ENCODE measurements around the gene GNAT2.

Gene GNAT2

GRCh38 chr1:109632671-109633346 lies 13.4 kb upstream of the GNAT2 start:
- Histone ChIP-seq H3K27ac (ENCODE audit: low read depth, low read length, severe bottlenecking) (no peak overlapping the region), H3K36me3 (ENCODE audit: control insufficient read depth, insufficient read depth, low read length) (peaks cover 47% of the 10 kb centered on the region), H3K4me3 (ENCODE audit: extremely low read depth, insufficient read depth, low read length, poor library complexity, severe bottlenecking) (no peak overlapping the region), H3K4me1 (ENCODE audit: control insufficient read depth, insufficient read depth, low read length, poor library complexity, severe bottlenecking) (peaks cover 9% of the 10 kb centered on the region), H3K9me3 (ENCODE audit: control insufficient read depth, low read length) (no peaks in the 10 kb centered on the region)
- 66 to 90% methylated on average over 2 to 4 of the region's 5 CpGs for WGBS, 2 experiments (ENCODE audit: insufficient coverage in 2 of 2)

GRCh38 chr1:109631513-109632505 lies 12.4 kb upstream of the GNAT2 start:
- H3K4me1 ChIP-seq (ENCODE audit: control insufficient read depth, insufficient read depth, low read length, poor library complexity, severe bottlenecking), result peaks cover 9% of the 10 kb centered on the region
- no peak overlapping the region for H3K4me3 ChIP-seq (ENCODE audit: extremely low read depth, insufficient read depth, low read length, poor library complexity, severe bottlenecking)
- no peak overlapping the region for H3K27ac ChIP-seq (ENCODE audit: low read depth, low read length, severe bottlenecking)
- no peaks in the 10 kb centered on the region for H3K9me3 ChIP-seq (ENCODE audit: control insufficient read depth, low read length)
- 84 to 95% methylated on average over 7 to 15 of the region's 16 CpGs for WGBS, 2 experiments (ENCODE audit: insufficient coverage in 2 of 2)
- peaks cover 57% of the 10 kb centered on the region for H3K36me3 ChIP-seq (ENCODE audit: control insufficient read depth, insufficient read depth, low read length)

DNA sequence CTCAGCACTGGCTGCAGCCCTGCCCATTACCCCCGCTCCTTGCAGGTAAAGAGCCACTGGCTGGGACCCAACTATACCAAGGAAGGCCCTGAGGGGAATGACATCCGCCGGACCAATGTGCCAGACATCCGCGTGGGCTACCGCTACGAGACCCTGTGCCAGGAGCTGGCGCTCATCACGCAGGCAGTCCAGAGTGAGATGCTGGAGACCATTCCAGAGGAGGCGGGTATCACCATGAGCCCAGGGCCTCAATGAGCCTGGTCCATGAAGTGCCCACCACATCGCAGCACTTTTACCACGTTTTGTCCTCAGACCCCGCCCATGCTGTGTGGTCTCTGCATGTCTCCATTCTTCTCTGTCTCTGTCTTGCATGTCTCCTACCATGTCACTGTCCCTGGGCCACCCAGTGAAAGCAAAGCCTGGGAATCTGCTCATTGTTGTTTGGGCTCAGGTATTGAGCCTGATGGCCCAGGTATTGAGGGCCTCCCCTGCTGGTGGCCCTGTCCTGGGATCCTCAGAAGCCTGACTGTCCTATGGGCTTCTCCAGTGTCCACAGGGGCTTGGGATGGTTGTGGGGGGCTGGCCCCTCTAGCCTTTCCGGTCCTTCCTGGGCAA lies 11.6 kb upstream of the GNAT2 start:
- H3K4me1 ChIP-seq (ENCODE audit: control insufficient read depth, insufficient read depth, low read length, poor library complexity, severe bottlenecking), result peaks cover 3% of the 10 kb centered on the region
- H3K4me3 ChIP-seq (ENCODE audit: extremely low read depth, insufficient read depth, low read length, poor library complexity, severe bottlenecking), result no peak overlapping the region
- 93 to 96% methylated on average over 12 to 14 of the region's 14 CpGs for WGBS, 2 experiments (ENCODE audit: insufficient coverage in 2 of 2)
- no peak overlapping the region for H3K27ac ChIP-seq (ENCODE audit: low read depth, low read length, severe bottlenecking)
- peaks cover 65% of the 10 kb centered on the region for H3K36me3 ChIP-seq (ENCODE audit: control insufficient read depth, insufficient read depth, low read length)
- no peaks in the 10 kb centered on the region for H3K9me3 ChIP-seq (ENCODE audit: control insufficient read depth, low read length)

GRCh38 chr1:109630081-109630897 lies 10.9 kb upstream of the GNAT2 start:
- WGBS, 2 experiments (ENCODE audit: insufficient coverage in 2 of 2), result 94 to 96% methylated on average over 16 to 18 of the region's 30 CpGs
- no peak overlapping the region for H3K27ac ChIP-seq (ENCODE audit: low read depth, low read length, severe bottlenecking)
- peaks cover 70% of the 10 kb centered on the region for H3K36me3 ChIP-seq (ENCODE audit: control insufficient read depth, insufficient read depth, low read length)
- no peak overlapping the region for H3K4me3 ChIP-seq (ENCODE audit: extremely low read depth, insufficient read depth, low read length, poor library complexity, severe bottlenecking)
- H3K4me1 ChIP-seq (ENCODE audit: control insufficient read depth, insufficient read depth, low read length, poor library complexity, severe bottlenecking), result peaks cover 5% of the 10 kb centered on the region
- no peaks in the 10 kb centered on the region for H3K9me3 ChIP-seq (ENCODE audit: control insufficient read depth, low read length)

DNA sequence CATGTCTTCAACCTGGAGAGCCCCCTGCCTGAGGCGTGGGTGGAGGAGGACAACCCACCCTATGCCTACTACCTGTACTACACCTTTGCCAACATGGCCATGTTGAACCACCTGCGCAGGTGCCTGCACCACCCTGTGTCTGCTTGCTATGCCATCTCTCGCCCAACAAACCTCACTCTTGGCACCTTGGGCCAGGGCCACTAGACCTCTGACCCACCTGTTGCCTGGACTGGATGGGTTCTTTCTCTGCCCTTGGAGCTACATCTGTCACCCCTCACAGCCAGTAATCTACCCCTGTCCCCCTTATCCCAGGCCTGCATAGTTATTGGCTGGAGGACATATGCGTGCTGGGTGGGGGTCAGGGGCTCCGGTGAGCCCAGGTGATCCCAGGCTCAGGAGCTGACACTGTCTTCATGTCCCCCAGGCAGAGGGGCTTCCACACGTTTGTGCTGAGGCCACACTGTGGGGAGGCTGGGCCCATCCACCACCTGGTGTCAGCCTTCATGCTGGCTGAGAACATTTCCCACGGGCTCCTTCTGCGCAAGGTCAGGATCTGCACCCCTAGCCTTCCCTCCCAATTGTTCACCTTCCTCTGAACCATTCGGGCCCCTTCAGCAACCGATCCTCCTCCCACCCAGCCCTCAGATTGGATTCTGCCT lies 10.1 kb upstream of the GNAT2 start:
- WGBS, 2 experiments (ENCODE audit: insufficient coverage in 2 of 2), result 82 to 89% methylated on average over 9 to 10 of the region's 10 CpGs
- Histone ChIP-seq H3K36me3 (ENCODE audit: control insufficient read depth, insufficient read depth, low read length) (peaks cover 70% of the 10 kb centered on the region), H3K4me3 (ENCODE audit: extremely low read depth, insufficient read depth, low read length, poor library complexity, severe bottlenecking) (no peak overlapping the region), H3K4me1 (ENCODE audit: control insufficient read depth, insufficient read depth, low read length, poor library complexity, severe bottlenecking) (peaks cover 8% of the 10 kb centered on the region), H3K27ac (ENCODE audit: low read depth, low read length, severe bottlenecking) (no peak overlapping the region), H3K9me3 (ENCODE audit: control insufficient read depth, low read length) (no peaks in the 10 kb centered on the region)

GRCh38 chr1:109628540-109629321 lies 9.3 kb upstream of the GNAT2 start:
- Histone ChIP-seq H3K36me3 (ENCODE audit: control insufficient read depth, insufficient read depth, low read length) (peaks cover 70% of the 10 kb centered on the region), H3K9me3 (ENCODE audit: control insufficient read depth, low read length) (no peaks in the 10 kb centered on the region), H3K27ac (ENCODE audit: low read depth, low read length, severe bottlenecking) (no peak overlapping the region), H3K4me1 (ENCODE audit: control insufficient read depth, insufficient read depth, low read length, poor library complexity, severe bottlenecking) (peaks cover 9% of the 10 kb centered on the region), H3K4me3 (ENCODE audit: extremely low read depth, insufficient read depth, low read length, poor library complexity, severe bottlenecking) (no peak overlapping the region)
- 95 to 98% methylated on average over 21 to 22 of the region's 23 CpGs for WGBS, 2 experiments (ENCODE audit: insufficient coverage in 2 of 2)

DNA sequence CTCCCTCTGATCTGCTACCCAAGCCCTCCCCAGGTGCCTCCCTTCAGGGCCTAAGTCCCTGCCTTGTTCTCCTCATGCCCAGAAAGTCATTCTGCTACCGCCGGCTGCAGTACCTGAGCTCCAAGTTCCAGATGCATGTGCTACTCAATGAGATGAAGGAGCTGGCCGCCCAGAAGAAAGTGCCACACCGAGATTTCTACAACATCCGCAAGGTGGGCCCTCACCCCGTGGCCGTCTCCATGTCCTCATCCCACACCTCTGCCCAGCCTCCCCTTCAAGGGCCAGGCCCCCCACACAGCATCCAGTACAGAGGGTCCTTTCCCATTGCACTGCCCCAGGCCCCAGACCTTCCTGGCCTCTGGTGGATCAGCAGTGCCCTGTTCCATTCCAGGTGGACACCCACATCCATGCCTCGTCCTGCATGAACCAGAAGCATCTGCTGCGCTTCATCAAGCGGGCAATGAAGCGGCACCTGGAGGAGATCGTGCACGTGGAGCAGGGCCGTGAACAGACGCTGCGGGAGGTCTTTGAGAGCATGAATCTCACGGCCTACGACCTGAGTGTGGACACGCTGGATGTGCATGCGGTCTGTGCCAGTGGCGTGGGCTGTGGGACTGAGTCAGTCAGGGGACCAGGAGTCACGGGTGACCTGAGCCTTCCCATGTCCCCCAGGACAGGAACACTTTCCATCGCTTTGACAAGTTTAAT lies 8.4 kb upstream of the GNAT2 start:
- peaks cover 68% of the 10 kb centered on the region for H3K36me3 ChIP-seq (ENCODE audit: control insufficient read depth, insufficient read depth, low read length)
- peaks cover 12% of the 10 kb centered on the region for H3K4me1 ChIP-seq (ENCODE audit: control insufficient read depth, insufficient read depth, low read length, poor library complexity, severe bottlenecking)
- H3K9me3 ChIP-seq (ENCODE audit: control insufficient read depth, low read length), result no peaks in the 10 kb centered on the region

GRCh38 chr1:109626682-109627408 lies 7.4 kb upstream of the GNAT2 start:
- H3K4me1 ChIP-seq (ENCODE audit: control insufficient read depth, insufficient read depth, low read length, poor library complexity, severe bottlenecking), result peaks cover 12% of the 10 kb centered on the region
- H3K27ac ChIP-seq (ENCODE audit: low read depth, low read length, severe bottlenecking), result no peak overlapping the region
- no peak overlapping the region for H3K4me3 ChIP-seq (ENCODE audit: extremely low read depth, insufficient read depth, low read length, poor library complexity, severe bottlenecking)
- H3K36me3 ChIP-seq (ENCODE audit: control insufficient read depth, insufficient read depth, low read length), result peaks cover 62% of the 10 kb centered on the region
- no peaks in the 10 kb centered on the region for H3K9me3 ChIP-seq (ENCODE audit: control insufficient read depth, low read length)
- WGBS, 2 experiments (ENCODE audit: insufficient coverage in 2 of 2), result 97 to 98% methylated on average over 13 to 19 of the region's 21 CpGs

More for the DNA sequence above, 8.4 kb upstream of the GNAT2 start:
- 94 to 95% methylated on average over 23 of the region's 23 CpGs for WGBS, 2 experiments (ENCODE audit: insufficient coverage in 2 of 2)
- Histone ChIP-seq H3K27ac (ENCODE audit: low read depth, low read length, severe bottlenecking) (no peak overlapping the region), H3K4me3 (ENCODE audit: extremely low read depth, insufficient read depth, low read length, poor library complexity, severe bottlenecking) (no peak overlapping the region)
